Esophagus mucosa (tissue), 1 donor: ENCODE results near the gene PDZD2. TPM values are rescaled to one million over a fixed set of nuclear protein-coding genes. Genes with fewer than 3 reads are reported as not detected.
"Not testable (repeated sequence)": the region's sequence is repeated elsewhere in the genome, so short reads cannot be mapped to it uniquely, and the experiment has no call there.

Source experiments
- ATAC-seq: fragments of 200-7000 bp; cut with Tn5 transposase; one replicate; pipeline ENCODE4 v1.9.1; 2020
- total RNA-seq: library from RNA; stranded (reverse); gene quantifications from one replicate; pipeline ENCODE4 v1.2.4, GENCODE V29; 2023
- donor health status: DM: yes; HTN: yes; CAD: no.

The PDZD2 gene
- total RNA-seq, 1 donor from 2014 or later = 20.8 TPM

GRCh38 chr5:31638345-31638744, 586 bp upstream of the PDZD2 start:
- ATAC-seq = no peak

DNA sequence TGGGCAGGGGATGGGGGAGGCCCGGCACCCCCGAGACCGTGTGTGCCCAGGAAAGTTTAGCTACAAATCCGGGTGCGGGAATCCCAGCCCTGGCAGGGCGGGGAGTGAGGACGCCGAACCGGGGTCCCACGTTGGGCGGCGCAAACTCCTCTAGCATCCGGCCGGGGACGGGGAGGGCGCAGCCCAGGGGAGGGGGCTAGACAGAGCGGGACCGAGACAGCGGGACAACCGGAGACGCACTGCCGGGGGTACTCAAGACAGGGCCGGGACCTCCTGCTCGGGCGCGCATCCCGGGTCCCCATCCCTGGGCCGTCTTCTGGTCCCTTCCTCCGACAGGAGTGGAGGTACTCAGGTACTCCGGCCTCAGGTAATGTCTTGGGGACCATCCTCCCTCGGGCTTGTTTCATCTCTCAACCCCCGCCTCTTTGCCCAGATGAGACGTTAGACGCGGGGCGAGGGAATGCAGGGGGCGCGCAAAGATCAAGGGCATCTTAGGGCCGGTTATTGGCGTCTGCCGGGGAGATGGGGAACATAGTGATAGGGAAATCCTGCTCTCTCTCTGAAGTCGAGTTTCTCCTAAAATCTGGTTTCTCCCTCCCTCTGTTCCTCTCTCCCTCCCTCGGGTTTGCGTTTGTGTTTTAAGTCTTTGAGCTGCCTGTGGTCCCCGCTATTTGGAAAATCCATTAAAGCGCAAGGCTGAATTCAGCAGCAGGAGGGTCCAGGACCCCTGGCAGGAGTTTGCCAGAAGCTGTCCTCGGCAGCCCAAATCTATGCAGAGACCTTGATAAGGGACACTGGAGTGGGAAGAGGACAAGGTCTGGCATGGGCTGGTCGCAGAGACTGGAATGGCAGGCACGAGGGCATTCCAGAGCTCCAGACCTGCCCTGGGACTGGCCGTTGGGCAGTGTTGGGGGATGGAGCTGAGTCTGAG, 815 bp downstream of the PDZD2 start:
- ATAC-seq = peak; percentile 16

DNA sequence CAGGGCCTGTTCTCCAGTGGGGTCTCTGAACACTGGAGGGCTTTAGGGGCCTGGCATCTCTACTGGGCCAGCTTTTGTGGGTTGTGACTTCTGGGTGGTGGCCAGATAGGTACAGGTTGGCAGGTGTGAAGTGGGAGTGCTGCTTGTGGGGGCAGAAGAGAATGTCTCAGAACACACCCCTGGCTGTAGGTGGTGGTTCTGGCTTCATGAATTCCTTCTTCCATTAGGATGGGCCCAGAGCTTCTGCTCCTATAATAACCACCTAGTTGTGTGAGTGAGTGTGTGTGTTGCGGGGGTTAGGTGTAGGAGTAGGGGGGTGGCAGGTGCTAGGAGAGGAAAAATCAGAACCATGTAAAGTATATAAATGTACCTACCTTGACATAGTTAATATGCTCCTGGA, 1.6 kb downstream of the PDZD2 start:
- no peak for ATAC-seq

- no peak for ATAC-seq
Observed at GRCh38 chr5:31641059-31641458, 2.1 kb downstream of the PDZD2 start.

- no peak for ATAC-seq
Observed at GRCh38 chr5:31641575-31641974, 2.6 kb downstream of the PDZD2 start.

- no peak for ATAC-seq
Observed at GRCh38 chr5:31645420-31646081, 6.6 kb downstream of the PDZD2 start.

DNA sequence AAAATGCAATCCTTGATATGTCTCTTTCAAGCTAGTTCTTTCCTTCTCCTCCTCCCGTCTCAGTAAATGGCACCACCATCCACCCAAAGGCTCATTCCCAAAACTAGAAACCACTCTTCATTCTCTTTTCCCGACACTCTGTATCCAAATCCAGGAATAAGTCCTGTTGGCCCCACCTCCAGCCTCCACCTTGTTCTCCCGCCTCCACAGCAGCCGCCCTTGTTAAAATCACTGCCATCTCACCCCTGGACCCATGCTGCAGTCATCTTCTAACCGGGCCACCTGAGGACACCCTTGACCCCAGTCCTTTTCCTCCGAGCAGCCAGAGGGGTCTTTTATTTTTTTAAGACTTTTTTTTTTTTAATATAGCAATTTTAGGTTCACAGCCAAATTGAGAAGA, 9.4 kb downstream of the PDZD2 start:
- no peak for ATAC-seq

DNA sequence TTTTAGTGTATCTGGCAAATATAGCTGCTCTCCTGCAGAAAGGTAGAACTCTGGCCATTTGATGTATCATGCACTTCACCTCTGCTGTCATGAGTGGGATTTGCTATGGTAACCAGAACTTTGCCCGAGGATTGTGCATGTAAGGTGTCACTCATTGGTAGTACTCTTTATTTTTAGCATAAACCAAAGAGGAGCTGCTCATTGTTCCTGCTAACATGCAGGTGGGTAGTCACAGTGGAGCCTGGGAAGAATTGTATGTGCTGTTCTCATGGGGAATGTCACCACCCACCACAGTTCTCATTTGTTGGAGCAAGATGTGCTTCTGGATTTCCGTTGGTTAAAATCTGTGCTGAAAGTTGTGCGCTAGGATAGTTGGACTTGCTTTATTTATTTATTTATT, 12.3 kb downstream of the PDZD2 start:
- ATAC-seq = no peak

DNA sequence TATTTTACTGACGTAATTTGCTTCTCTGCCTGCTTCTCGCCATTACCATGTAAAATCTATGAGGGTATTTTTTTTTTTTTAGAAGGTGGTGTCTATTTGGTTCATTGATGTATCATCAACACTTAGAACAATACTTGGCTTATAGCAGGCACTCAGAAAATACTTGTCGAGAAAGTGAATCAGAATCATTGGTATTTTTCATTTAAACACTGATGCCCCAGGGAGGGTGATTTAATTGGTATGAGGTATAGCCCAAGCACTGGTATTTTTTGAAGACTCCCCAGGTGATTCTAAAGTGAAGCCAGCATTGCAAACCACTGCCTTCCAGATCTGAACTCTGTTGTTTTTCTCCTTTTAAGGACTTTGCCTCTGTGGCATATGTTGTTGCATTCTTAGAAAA, 16.6 kb downstream of the PDZD2 start:
- ATAC-seq = no peak

DNA sequence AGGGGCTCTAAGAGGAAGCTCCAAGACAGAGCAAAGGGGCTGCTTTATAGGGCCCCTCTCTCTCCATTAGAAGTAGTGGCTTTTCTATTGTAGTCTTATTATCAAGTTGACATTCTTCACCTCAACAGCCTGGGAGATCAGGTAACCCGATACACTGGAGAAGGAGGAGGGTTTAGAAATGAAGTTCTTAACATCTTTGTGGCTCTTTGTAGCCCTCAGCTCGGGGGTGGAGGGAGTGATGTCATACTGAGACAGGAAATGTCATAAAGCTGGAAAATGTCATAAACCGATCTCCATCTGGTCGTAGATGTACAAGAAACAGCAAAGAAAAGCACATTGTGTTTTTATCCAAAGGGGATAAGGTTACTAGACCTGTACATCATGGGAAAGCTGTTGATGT, 17.9 kb downstream of the PDZD2 start:
- ATAC-seq = no peak

DNA sequence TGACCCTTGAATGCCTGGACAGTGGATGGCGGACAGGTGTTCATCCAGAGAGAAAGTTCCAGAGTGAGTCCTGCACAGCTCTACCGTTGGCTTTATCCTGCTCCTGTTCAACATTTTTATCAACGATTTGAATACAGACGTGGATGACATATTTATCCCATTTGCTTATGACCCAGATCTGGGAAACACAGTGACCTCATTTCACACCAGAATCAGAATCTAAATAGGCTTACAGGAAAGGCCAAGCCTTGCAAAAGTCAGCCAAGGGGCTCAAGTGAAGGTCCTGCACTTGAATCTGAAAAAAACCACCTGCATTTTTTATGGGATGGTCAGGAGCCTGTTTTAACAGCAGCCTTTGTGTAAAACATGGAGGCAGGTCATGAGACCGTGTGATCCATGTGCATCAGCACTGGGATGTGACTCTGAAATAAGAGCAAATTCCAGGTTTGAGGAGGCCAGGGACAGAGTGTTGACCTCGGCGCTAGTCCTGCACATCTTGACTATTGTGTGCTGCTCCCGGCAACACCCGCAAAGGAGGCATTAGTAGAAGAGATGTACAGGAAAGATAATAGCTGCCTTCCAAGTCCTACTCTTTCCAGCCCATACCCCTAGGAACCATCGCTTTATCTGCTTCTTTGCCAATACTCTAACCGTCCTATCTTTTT, 18.5 kb downstream of the PDZD2 start:
- no peak for ATAC-seq

DNA sequence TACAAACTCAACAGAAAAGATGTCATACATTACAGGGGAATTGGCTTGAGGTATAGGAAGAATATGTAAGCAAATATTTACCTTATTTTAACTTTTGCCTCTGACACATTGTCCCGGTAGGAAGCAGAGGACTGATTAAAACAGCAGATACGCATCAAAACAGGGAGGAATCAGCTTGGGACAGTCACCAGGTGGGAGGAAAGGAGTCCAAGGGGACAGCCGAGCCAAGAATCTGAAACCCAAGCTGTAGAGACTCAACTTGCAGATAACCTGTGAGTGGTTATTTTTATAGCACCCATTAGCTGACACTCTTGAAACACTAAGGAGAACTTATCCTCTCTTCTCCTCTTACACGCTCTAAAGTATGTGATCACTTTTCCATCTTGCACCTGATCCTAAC, 22.3 kb downstream of the PDZD2 start:
- no peak for ATAC-seq

DNA sequence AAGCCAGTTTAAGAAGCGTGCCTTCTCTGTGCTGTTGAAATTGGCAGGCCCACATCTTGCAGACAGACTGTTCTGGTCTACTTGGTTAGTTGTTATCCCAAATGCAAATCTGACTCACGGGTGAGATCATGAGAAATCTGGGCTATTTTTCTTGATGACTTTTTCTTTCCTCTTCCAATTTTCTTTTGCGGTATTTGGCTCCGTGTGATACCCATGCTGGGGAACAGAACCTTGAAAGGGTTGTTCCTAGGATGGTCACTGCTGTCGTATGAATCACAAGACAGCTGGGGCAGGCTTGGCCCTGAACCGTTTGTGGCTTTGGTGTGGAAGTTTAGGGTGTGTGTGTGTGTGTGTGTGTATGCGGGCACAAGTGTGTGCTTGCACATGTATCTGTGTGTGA, 24.6 kb downstream of the PDZD2 start:
- ATAC-seq = no peak

DNA sequence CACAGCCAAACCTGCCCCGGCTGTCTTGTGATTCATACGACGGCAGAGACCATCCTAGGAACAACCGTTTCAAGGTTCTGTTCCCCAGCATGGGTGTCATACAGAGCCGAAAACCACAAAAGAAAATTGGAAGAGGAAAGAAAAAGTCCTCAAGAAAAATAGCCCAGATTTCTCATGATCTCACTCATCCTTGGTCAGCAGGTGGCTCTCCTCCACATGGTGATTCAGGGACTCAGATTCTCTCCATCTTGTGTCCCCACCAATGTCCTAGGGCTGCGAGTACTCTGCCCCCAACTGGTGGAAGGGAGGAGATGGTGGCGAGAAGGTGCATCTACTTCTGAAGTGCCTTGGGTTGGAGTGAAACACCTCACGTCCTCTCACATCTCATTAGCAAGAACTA, 25.6 kb downstream of the PDZD2 start:
- ATAC-seq = peak; percentile 43

DNA sequence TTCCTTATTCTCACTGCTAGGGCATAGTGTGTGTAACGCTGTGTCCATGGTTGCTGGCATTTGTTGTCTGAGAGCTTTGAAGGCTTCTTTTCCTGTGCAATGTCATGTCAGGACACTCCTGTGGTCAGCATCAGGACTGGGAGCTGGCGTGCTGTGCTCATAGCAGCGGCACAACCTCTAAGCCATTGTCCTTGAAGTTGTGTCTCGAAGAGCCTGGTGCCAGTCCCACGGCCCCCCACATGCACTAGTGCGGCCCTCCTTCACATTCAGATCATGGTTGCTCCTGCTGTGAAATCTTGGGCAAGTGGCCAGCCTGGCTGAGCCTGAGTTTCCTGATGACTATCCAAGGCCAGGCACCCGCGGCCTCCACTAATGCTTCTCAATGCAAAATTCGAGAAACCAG, 32.4 kb downstream of the PDZD2 start:
- ATAC-seq = no peak

DNA sequence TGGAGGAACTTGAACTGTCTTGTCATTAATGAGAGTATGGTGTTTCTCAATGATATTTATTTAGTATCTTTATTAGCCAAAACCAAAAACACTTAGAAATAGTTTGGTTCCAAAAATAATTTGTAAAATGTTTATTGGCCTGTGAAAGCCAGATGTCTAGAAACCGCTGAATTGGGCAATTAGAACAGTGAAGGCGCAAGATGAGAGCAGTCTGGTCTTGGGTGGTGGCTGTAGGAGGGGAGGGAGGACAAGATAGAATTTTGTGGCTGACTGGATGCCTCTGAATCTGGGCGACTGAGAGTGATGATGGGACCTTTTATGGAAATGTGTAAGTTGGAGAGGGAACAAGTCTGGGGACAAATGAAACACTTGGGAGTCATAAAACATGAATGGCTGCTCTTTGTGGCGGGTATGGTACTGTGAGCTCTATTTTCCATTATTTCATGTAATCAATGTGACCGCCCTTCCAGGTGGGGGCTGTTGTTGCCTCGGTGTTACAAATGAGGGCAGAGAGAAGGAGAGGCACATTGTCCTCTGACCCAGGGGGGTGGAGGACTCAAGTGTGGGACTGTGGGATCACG, 35.5 kb downstream of the PDZD2 start:
- ATAC-seq = no peak

DNA sequence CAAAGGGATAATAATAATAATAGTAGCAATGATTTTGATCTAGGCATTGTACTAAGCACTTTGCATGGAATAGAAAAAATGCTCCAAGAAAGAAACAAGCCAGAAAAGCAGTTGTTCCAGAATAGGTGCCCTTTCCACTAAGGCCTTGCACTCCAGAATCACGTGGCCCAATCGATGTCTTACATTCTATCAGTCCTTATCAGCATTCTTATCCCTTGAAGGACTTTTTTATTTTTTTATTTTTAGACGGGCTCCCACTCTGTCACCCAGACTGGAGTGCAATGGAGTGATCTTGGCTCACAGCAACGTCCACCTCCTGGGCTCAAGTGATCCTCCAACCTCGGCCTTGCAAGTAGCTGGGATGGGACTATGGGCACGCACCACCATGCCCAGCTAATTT, 36.5 kb downstream of the PDZD2 start:
- no peak for ATAC-seq

DNA sequence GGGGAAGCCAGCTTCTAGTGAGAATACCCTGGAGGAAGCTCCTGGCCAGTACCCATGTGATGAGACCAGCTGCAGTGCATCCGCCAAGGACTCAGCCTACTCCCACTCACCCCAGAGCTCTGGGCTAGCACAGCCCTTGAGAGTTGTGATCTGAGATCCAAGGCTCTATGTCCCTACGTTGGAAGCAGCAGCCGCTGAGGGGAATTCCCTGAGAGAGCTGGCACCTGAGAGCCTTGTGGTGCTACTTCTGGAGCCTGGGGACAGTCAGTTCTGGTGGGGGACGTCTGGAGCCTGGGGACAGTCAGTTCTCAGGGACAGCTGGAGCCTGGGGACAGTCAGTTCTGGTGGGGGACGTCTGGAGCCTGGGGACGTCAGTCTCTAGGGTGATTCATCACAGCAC, 39.2 kb downstream of the PDZD2 start:
- no peak for ATAC-seq

- ATAC-seq = no peak
Observed at GRCh38 chr5:31680528-31680927, 41.6 kb downstream of the PDZD2 start.

- ATAC-seq = no peak
Observed at GRCh38 chr5:31682025-31682424, 43.1 kb downstream of the PDZD2 start.

- ATAC-seq = no peak
Observed at GRCh38 chr5:31682851-31683250, 43.9 kb downstream of the PDZD2 start.

DNA sequence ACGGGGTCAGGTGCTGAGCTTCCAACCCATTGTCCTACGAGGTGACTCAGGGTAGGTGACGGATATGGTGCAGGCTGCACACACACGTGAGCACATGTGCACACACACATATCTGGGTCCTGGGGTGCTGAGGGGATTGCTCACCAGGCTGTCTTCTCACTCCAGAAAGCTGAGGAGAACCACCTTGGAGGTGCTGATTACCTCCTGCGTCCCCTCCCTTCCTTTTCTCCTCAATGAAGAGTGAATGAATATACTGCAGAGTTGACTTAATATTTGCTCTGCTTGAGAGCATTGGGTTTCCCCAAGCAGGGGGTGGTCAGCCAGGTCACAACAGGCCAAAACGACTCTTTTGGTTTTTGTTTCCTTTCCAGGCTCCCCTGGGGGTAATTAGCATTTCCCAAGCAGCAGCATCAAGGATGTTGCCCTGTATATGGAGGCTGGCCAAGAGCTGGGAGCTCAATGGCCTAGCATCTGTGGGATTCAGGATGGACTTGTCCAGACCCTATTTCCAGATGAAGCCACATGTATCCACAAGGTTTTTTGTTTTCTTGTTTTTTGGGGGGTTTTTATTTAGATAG, 49.7 kb downstream of the PDZD2 start:
- no peak for ATAC-seq

GRCh38 chr5:31691408-31691807, 52.5 kb downstream of the PDZD2 start:
- ATAC-seq = not testable (repeated sequence)
